ENCODE data around the gene DERL2. TPM values are rescaled to one million over a fixed set of nuclear protein-coding genes. Genes with fewer than 3 reads are reported as not detected.

DERL2 gene
- total RNA-seq, 1 donor from 2014 or later: 74.6 TPM

DNA sequence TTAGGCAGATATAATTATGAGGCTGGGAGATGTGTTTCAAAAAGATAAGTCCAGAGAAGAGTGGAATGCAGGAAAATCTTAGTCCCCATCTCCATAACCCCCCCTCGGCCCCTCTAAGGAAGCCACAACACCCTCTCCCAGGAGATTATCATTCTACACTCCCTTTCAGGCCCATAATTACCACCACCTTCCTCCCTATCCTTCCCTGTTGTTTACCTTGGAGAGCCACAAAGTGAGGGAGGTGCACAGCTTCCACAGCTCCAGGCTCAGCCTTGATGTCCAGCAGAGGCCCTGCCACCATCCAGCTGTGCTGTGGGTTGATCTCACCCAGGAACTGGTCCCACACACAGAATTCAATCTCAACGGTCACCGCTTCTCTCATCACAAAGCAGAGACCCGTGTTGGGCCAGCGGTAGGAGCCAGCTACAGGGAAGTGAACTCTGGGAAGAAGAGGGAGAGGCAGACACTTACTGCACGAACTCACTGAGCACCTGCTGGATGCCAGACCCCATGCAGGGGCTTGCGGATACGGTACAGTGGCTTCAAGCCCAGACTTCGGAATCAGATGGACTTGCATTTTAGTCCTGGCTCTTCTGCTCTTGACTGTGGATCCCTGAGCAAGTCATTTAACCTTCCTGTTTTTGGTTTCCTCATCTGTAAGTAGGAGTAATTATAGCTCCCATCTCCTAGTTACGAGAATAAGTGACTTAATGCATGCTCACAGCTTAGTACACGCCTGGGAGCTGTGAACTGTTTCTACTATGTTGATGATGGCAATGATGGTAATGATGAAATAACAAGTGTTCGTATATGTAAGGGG, 44.5 kb upstream of the DERL2 start:
- Mint-ChIP-seq H3K4me3 (no peak overlapping the region), H3K36me3 (ENCODE audit: low read depth) (no peaks in the 10 kb centered on the region), H3K4me1 (peaks cover 21% of the 10 kb centered on the region), H3K27me3 (ENCODE audit: low read depth) (no peaks in the 10 kb centered on the region), H3K27ac (ENCODE audit: unreplicated experiment) (no peak overlapping the region), H3K9me3 (no peaks in the 10 kb centered on the region)
- no peak for DNase-seq (ENCODE audit: low read depth, low spot score)
- TF ChIP-seq, protein P1, sequence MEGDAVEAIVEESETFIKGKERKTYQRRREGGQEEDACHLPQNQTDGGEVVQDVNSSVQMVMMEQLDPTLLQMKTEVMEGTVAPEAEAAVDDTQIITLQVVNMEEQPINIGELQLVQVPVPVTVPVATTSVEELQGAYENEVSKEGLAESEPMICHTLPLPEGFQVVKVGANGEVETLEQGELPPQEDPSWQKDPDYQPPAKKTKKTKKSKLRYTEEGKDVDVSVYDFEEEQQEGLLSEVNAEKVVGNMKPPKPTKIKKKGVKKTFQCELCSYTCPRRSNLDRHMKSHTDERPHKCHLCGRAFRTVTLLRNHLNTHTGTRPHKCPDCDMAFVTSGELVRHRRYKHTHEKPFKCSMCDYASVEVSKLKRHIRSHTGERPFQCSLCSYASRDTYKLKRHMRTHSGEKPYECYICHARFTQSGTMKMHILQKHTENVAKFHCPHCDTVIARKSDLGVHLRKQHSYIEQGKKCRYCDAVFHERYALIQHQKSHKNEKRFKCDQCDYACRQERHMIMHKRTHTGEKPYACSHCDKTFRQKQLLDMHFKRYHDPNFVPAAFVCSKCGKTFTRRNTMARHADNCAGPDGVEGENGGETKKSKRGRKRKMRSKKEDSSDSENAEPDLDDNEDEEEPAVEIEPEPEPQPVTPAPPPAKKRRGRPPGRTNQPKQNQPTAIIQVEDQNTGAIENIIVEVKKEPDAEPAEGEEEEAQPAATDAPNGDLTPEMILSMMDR (conservative IDR thresholded peaks at IDR 0.05): no peak

DNA sequence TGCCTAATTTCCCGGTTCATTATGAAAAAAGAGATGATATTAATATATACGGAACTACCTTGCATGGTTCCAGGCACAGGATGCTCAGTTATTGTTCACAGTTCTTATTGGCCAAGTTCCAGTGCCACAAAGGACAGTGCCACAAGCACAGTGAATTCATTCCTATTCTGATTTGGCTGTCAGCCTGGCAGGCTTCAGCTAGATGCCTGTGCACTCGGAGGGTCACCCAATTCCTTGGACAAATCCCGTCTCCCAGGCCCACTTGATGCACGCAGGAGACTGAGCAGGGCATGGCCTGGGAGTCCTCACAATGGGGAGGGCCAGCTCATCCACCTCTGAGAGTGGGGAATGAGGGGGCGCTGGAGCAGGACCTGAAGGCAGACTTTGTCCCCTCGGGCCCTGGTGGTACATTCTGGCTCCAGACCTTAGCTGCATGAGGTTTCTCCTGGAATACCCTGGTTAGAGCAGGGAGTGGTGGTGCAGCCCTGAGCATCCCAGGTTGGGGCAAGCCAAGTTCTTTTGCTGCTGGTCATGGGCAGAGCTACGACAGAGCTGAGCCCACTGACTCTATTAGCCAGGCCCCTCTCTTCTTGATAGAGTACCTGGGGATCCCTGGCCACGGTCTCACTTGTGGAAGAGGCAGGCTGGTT, 41.7 kb upstream of the DERL2 start:
- TF ChIP-seq, protein P1 (conservative IDR thresholded peaks at IDR 0.05): no peak
- Mint-ChIP-seq H3K36me3 (ENCODE audit: low read depth) (no peaks in the 10 kb centered on the region), H3K27me3 (ENCODE audit: low read depth) (no peaks in the 10 kb centered on the region), H3K4me1 (peaks cover 32% of the 10 kb centered on the region), H3K4me3 (no peak overlapping the region), H3K27ac (ENCODE audit: unreplicated experiment) (peak overlapping the region; percentile 92), H3K9me3 (no peaks in the 10 kb centered on the region)
- no peak for DNase-seq (ENCODE audit: low read depth, low spot score)

DNA sequence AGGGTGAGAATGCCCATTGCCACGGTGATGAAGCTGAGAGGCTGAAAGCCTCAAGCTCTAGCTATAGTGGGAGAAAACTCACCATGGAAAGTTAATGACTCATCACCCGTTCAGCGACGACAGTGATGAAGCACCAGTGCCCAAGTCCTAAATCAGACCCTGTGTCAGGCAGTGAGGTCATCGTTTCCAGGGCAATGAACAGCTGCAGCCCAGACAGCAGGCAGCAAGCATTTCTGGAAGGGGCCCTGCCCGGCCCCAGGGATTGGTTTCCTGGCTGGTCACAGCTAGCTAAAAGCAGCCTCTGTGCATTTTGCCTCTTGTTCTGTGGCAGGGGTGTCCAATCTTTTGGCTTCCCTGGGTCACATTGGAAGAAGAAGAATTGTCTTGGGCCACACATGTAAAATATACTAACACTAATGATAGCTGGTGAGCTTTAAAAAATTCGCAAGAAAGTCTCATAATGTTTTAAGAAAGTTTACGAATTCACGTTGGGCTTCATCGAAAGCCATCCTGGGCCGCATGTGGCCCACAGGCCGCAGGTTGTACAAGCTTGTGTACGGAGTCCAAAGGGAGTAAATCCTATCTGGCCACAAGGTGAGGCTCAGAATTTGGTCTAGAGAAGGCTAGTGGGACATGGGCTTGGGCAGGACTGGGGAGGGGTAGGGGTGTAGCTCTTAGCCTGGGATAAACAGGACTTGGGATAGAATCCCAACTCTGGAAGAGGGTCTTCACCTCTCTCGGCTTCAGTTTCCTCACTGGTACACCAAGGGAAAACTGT, 41.0 kb upstream of the DERL2 start:
- TF ChIP-seq, protein P1 (conservative IDR thresholded peaks at IDR 0.05): no peak
- Mint-ChIP-seq H3K27me3 (ENCODE audit: low read depth) (no peaks in the 10 kb centered on the region), H3K36me3 (ENCODE audit: low read depth) (no peaks in the 10 kb centered on the region), H3K9me3 (no peaks in the 10 kb centered on the region), H3K4me1 (peaks cover 33% of the 10 kb centered on the region), H3K4me3 (no peak overlapping the region), H3K27ac (ENCODE audit: unreplicated experiment) (peak overlapping the region; percentile 92)
- DNase-seq (ENCODE audit: low read depth, low spot score): peak; percentile 48

DNA sequence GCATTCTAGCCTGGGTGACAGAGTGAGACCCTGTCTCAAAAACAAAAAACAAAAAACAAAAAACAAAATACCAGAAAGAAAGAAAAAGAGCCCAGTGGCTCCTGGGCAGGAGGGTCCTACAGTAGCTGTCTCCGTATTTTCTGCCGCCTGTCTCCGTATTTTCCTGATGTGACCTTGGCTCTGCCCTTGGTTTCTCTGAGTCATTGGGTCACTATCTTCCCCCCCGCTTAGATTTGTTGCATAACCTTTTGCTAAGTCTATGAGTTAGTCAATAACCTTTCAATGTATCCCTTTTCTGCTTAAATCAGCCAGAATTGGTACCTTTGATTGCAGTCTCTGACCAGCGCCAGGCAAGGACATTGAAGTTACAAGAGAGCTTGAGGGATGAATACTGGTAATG, 37.3 kb upstream of the DERL2 start:
- H3K4me3 Mint-ChIP-seq: no peak overlapping the region
- H3K9me3 Mint-ChIP-seq: no peaks in the 10 kb centered on the region
- H3K27me3 Mint-ChIP-seq (ENCODE audit: low read depth): peaks cover under 1% of the 10 kb centered on the region
- no peaks in the 10 kb centered on the region for H3K36me3 Mint-ChIP-seq (ENCODE audit: low read depth)
- DNase-seq (ENCODE audit: low read depth, low spot score): no peak
- TF ChIP-seq, protein P1 (conservative IDR thresholded peaks at IDR 0.05): no peak
- H3K27ac Mint-ChIP-seq (ENCODE audit: unreplicated experiment): no peak overlapping the region
- peaks cover 30% of the 10 kb centered on the region for H3K4me1 Mint-ChIP-seq

DNA sequence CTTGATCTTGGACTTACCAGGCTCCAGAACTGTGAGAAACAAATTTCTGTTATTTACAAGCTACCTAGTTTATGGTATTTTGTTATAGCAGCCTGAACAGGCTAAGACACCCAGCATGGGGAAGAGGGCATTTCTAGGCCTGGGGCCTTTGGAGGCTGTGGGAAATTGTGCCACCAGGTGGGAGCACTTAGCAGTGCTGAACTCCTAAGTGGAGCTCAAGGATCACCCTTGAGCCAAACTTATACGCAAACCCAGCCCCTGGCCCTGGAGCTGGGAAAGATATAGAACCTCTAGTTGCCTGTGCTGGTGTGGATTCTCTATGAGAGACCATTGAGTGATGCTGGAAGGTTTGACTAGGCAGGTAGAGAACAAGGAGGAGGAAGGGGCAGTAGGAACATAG, 36.5 kb upstream of the DERL2 start:
- no peak for DNase-seq (ENCODE audit: low read depth, low spot score)
- TF ChIP-seq, protein P1 (conservative IDR thresholded peaks at IDR 0.05): no peak
- Mint-ChIP-seq H3K27me3 (ENCODE audit: low read depth) (peaks cover 8% of the 10 kb centered on the region), H3K9me3 (no peaks in the 10 kb centered on the region), H3K27ac (ENCODE audit: unreplicated experiment) (no peak overlapping the region), H3K4me3 (no peak overlapping the region), H3K36me3 (ENCODE audit: low read depth) (no peaks in the 10 kb centered on the region), H3K4me1 (peaks cover 26% of the 10 kb centered on the region)

Measured in neural crest cell (in vitro differentiated cells).